GM06990 (cell line): ENCODE measurements around the gene RER1.

Source experiments
- DNase-seq: peaks from one replicate; pipeline ENCODE4 v3.0.0-alpha.2; 2011; ENCODE audit not compliant: insufficient read length; ENCODE audit errors: extremely low read depth
- H3K27me3 ChIP-seq: replicated peaks from 2 replicates; pipeline ENCODE4 v1.6.0; 2011; ENCODE audit warnings: low read length; ENCODE audit not compliant: control insufficient read depth, insufficient read depth
- H3K36me3 ChIP-seq: 2 replicates; pipeline ENCODE4 v1.5.1; 2011; ENCODE audit warnings: low read length; ENCODE audit not compliant: control insufficient read depth, insufficient read depth
- H3K4me3 ChIP-seq: replicated peaks from 2 replicates; pipeline ENCODE4 v1.5.1; 2011; ENCODE audit warnings: low read depth, mild to moderate bottlenecking, control low read depth, low read length
- CTCF ChIP-seq: IDR thresholded peaks from 2 replicates; pipeline ENCODE4 v1.5.1; 2011; ENCODE audit warnings: low read length, control low read depth, mild to moderate bottlenecking, inconsistent platforms; ENCODE audit not compliant: insufficient read depth, poor library complexity, severe bottlenecking

RER1 gene

GRCh38 chr1:2393471-2393877 is 1.8 kb downstream of the RER1 start:
- no peak for DNase-seq
- Histone ChIP-seq H3K4me3 (no peak overlapping the region), H3K36me3 (peaks cover 26% of the 10 kb centered on the region), H3K27me3 (no peaks in the 10 kb centered on the region)
- TF ChIP-seq CTCF: no peak

GRCh38 chr1:2394220-2394619 is 2.6 kb downstream of the RER1 start:
- peaks cover 27% of the 10 kb centered on the region for H3K36me3 ChIP-seq
- TF ChIP-seq CTCF: no peak
- no peak for DNase-seq

GRCh38 chr1:2394761-2395160 is 3.1 kb downstream of the RER1 start:
- Histone ChIP-seq H3K27me3 (no peaks in the 10 kb centered on the region), H3K36me3 (peaks cover 30% of the 10 kb centered on the region), H3K4me3 (no peak overlapping the region)
- DNase-seq: no peak
- TF ChIP-seq CTCF: no peak

More at GRCh38 chr1:2394220-2394619, 2.6 kb downstream of the RER1 start:
- Histone ChIP-seq H3K4me3 (no peak overlapping the region), H3K27me3 (no peaks in the 10 kb centered on the region)

- H3K4me3 ChIP-seq: no peak overlapping the region
- no peak for DNase-seq
- TF ChIP-seq CTCF: no peak
- H3K36me3 ChIP-seq: peaks cover 35% of the 10 kb centered on the region
- H3K27me3 ChIP-seq: no peaks in the 10 kb centered on the region
Measured at GRCh38 chr1:2395245-2395644, 3.6 kb downstream of the RER1 start.

- Histone ChIP-seq H3K36me3 (peaks cover 40% of the 10 kb centered on the region), H3K4me3 (no peak overlapping the region), H3K27me3 (no peaks in the 10 kb centered on the region)
- no peak for TF ChIP-seq CTCF
- no peak for DNase-seq
Measured at GRCh38 chr1:2396059-2396458, 4.4 kb downstream of the RER1 start.

GRCh38 chr1:2396476-2396875 is 4.8 kb downstream of the RER1 start:
- no peak for TF ChIP-seq CTCF
- Histone ChIP-seq H3K4me3 (no peak overlapping the region), H3K36me3 (peaks cover 42% of the 10 kb centered on the region), H3K27me3 (no peaks in the 10 kb centered on the region)
- no peak for DNase-seq
